IPS-20b (cell line): ENCODE data around the gene NTSR1.

Experiments used
- H3K27ac ChIP-seq: one replicate; pipeline ENCODE4 v1.5.1; 2013; ENCODE audit warnings: low read length
- H3K27me3 ChIP-seq: 2 replicates; pipeline ENCODE4 v1.6.1; 2013; ENCODE audit warnings: mild to moderate bottlenecking, low read length, inconsistent platforms; ENCODE audit not compliant: insufficient read depth
- H3K36me3 ChIP-seq: 2 replicates; pipeline ENCODE4 v1.6.1; 2013; ENCODE audit warnings: low read depth, mild to moderate bottlenecking, inconsistent platforms, low read length, moderate library complexity; ENCODE audit not compliant: insufficient read depth
- H3K4me1 ChIP-seq: 2 replicates; pipeline ENCODE4 v1.6.1; 2013; ENCODE audit warnings: mild to moderate bottlenecking, control low read depth, inconsistent platforms, low read length, moderate library complexity; ENCODE audit not compliant: insufficient read depth
- H3K4me3 ChIP-seq: 2 replicates; pipeline ENCODE4 v1.5.1; 2013; ENCODE audit warnings: mild to moderate bottlenecking, low read length, inconsistent platforms
- H3K9ac ChIP-seq: 2 replicates; pipeline ENCODE4 v1.6.1; 2013; ENCODE audit warnings: low read depth, mild to moderate bottlenecking, inconsistent platforms, low read length, moderate library complexity
- H3K9me3 ChIP-seq: 2 replicates; pipeline ENCODE4 v1.6.1; 2013; ENCODE audit warnings: mild to moderate bottlenecking, low read depth, low read length, inconsistent platforms; ENCODE audit not compliant: insufficient read depth

The NTSR1 gene

DNA sequence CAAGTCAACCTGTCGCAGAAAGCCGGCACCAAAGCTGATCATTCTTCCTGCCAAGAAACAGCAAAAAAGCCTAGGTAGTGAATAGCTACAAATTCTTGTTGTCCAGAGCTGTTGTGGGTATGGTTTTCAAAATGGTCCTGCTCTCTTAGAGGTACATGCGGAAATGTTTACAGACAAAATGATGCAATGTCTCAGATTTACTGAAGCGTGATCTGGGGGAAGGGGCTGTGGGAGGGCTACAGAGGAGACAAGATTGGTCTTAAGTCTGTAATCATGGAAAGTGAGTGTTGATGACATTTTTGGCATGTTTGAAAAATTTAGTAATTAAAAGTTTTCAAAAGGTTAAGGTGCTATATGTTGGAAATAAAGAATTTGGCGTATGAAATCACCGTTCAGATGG, 6.2 kb downstream of the NTSR1 start:
- Histone ChIP-seq H3K9me3 (no peaks in the 10 kb centered on the region), H3K4me1 (no peaks in the 10 kb centered on the region), H3K36me3 (no peaks in the 10 kb centered on the region), H3K4me3 (no peak overlapping the region), H3K27me3 (peaks cover 27% of the 10 kb centered on the region), H3K27ac (no peak overlapping the region), H3K9ac (no peak overlapping the region)

DNA sequence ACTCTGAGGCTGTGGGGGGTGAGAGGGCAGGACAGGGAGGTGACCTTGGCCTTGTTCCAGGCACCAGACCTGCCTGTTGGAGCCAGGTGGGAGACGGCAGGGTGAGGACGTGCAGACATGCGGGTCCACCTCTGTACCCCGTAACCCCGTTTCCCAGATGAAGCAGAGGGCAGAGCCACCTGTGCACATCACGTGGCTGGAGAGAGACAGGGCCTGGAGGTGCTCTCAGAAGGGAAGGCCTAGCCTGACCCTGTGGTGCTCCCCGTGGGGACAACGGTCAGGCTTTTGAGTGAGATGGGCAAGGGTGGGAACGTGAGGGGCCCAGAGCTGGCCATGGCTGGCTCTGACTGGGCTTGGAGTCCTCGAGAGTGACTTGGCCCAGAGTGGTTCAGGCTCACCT, 6.6 kb downstream of the NTSR1 start:
- Histone ChIP-seq H3K27me3 (peaks cover 23% of the 10 kb centered on the region), H3K9me3 (peaks cover under 1% of the 10 kb centered on the region; the same call in 1 of the 2 replicates), H3K36me3 (no peaks in the 10 kb centered on the region), H3K9ac (no peak overlapping the region), H3K4me3 (no peak overlapping the region), H3K4me1 (no peaks in the 10 kb centered on the region), H3K27ac (no peak overlapping the region)

DNA sequence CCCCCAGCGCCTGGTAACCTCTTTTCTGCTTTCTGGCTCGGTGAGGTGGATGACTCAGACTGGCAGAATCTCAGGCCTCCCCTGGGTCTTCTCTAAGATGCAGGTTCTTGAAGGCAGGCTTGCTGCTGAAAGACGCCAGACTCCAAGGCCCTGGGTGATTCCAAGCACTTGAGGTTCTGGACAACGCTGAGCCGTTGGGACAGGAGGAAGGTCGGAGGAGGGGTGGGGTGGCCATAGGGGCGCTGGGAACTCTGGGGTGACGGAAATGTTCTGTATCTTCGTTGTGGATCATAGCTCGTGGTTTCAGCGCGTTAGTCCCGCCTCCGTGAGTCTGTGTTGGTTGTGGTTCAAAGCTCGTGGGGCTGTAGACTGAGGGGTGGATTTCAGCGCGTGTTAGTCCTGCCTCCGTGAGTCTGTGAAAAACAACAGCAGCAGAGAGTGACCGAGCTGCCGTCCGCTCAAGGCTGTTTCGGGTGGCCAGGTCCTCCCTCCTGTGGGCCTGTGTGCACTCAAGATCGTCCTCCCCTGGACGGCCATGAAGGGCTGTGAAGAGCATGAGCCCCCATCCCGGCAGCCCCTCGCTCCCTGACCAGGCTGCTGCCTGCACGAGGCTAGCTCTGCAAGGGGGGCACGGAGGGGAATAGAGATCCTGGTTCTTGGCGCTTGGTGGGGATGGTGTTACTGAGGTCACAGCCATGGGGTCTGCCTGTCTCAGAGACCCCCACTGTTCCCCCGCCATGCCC, 7.7 kb downstream of the NTSR1 start:
- Histone ChIP-seq H3K27me3 (peaks cover 12% of the 10 kb centered on the region; the same call in 1 of the 2 replicates), H3K36me3 (no peaks in the 10 kb centered on the region), H3K4me3 (no peak overlapping the region), H3K27ac (no peak overlapping the region), H3K4me1 (no peaks in the 10 kb centered on the region), H3K9ac (no peak overlapping the region), H3K9me3 (peaks cover 12% of the 10 kb centered on the region)

DNA sequence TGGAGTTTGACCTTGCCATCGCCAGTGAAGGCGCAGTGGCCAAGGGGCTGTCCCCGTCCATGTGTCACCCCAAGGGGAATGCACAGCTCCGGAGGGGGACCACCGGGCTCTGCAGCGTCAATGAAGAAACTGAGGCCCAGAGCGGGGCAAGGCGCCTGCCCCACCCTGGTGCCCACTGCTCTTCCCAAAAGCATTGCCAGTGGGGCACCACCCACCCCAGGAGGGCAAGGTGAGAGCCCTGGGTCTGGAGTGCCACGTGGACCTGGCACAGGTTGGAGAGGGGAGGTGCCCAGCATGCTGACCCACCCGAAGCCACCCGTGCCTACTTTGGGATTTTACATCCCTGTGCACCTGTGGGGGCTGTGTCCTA, 8.3 kb downstream of the NTSR1 start:
- Histone ChIP-seq H3K27ac (no peak overlapping the region), H3K9me3 (peaks cover 18% of the 10 kb centered on the region), H3K36me3 (no peaks in the 10 kb centered on the region), H3K4me3 (no peak overlapping the region), H3K9ac (no peak overlapping the region), H3K27me3 (peaks cover 12% of the 10 kb centered on the region; the same call in 1 of the 2 replicates), H3K4me1 (no peaks in the 10 kb centered on the region)

DNA sequence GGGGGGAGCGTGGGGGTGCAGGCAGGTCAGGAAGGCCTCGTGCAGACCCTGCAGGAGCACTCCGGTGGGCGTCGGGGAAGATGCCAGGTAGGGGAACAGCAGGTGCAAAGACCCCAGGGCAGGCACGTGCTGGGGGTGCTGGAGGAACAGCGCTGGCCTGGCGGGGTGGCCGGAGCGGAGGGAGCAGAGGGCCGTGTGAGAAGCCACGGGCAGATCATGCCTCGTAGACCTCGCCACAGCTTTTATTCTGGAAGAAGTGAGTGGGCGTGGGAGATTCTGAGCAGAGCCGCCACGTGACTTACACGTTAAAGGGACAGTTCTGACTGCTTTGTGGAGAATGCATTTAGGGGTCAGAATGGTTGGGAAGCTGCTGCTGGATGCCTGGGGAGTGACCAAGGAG, 9.3 kb downstream of the NTSR1 start:
- Histone ChIP-seq H3K36me3 (no peaks in the 10 kb centered on the region), H3K27ac (no peak overlapping the region), H3K4me1 (no peaks in the 10 kb centered on the region), H3K9me3 (peaks cover 19% of the 10 kb centered on the region), H3K9ac (no peak overlapping the region), H3K4me3 (no peak overlapping the region), H3K27me3 (peaks cover 12% of the 10 kb centered on the region; the same call in 1 of the 2 replicates)

DNA sequence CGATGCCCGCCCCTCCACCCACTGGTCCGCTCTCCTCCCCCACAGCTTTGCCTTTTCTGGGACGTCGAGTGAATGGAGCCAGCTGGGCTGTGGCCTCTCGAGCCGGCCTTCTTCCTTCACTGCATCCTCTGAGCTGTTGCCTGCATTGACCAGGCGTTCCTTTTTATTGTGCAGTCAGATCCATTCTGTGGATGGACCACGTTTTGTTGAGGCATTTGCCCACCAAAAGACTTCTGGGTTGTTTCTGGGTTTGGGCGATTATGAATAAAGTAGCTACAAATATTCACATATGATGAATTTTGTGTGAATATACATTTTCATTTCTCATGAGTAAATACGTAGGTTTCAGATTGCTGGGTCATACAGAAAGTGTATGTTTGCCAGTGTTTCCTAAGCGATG, 9.9 kb downstream of the NTSR1 start:
- Histone ChIP-seq H3K36me3 (no peaks in the 10 kb centered on the region), H3K9ac (no peak overlapping the region), H3K27ac (no peak overlapping the region), H3K4me3 (no peak overlapping the region), H3K9me3 (peaks cover 19% of the 10 kb centered on the region), H3K4me1 (no peaks in the 10 kb centered on the region), H3K27me3 (peaks cover 7% of the 10 kb centered on the region; the same call in 1 of the 2 replicates)

DNA sequence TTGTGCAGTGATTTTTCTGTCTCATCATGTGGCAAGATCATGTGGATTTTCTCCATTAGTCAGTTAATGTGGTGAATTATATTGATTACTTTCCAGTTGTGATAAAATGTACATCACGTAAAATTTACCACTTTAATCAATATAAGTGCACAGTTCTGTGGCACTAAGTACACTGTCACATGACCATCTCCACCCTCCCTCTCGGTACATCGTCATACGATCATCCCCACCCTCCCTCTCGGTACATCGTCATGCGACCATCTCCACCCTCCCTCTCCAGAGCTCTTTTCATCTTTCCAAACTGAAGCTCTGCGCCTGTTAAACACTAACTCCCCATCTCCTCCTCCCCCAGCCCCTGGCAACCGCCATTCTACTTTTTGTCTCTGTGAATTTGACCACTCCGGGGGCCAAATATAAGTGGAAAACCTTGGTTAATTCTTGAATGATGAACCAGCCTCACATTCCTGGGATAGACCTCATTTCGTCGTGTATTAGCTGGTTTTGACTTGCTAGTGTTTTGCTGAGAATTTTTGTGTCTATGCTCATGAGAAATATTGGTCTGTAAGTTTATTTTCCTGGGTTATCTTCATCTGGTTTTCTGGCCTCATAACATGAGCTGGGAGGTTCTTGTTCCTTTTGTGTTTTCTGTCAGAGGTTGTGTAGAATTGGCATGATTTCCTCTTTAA, 10.8 kb downstream of the NTSR1 start:
- H3K27ac ChIP-seq = no peak overlapping the region
- H3K36me3 ChIP-seq = no peaks in the 10 kb centered on the region
- H3K4me3 ChIP-seq = no peak overlapping the region
- no peaks in the 10 kb centered on the region for H3K4me1 ChIP-seq
- H3K27me3 ChIP-seq = peaks cover 4% of the 10 kb centered on the region; the same call in 1 of the 2 replicates
- no peak overlapping the region for H3K9ac ChIP-seq
- H3K9me3 ChIP-seq = peaks cover 19% of the 10 kb centered on the region

DNA sequence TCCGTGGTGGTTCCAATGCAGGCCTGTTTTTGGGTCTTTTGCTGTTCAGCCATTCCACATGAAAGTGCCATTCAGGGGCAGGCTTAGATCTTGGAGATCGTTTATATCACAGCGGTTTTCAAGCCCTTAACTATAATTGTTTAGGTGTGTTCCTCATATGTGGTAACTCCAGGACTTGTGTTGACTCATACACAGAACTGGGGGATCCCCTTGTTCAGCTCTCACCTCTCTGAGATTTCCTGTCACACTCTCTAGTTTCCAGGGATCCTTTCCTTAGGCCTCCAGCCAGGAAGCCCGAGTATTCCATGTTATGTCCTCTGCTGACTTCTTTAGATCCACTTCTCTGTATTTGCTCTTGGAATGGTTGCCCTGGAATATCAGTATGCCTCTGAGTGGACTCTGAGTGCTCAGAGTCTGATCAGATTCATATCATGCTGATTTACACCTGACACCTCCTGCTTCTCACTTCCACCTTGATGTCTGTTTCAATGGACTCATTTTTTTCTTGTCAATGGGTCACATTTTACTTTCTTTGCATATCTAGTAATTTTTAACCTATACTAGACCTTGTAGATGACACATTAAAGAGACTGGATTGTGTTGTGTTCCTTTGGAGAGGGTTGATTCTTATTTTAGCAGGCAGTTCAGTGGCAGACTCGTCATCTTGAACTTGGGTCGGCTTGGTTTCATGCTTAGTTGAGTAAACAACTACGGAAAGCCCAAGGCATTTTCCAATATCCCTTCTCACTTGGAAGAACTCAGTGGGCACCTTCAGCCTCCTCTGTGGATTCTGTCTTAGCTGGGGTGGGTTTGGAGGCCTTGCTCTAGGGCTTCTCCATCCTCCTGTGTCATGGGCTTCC, 13.1 kb downstream of the NTSR1 start:
- Histone ChIP-seq H3K9me3 (peaks cover 19% of the 10 kb centered on the region), H3K9ac (no peak overlapping the region), H3K36me3 (no peaks in the 10 kb centered on the region), H3K4me3 (no peak overlapping the region), H3K27ac (no peak overlapping the region), H3K27me3 (no peaks in the 10 kb centered on the region; the same call in 1 of the 2 replicates), H3K4me1 (no peaks in the 10 kb centered on the region)

DNA sequence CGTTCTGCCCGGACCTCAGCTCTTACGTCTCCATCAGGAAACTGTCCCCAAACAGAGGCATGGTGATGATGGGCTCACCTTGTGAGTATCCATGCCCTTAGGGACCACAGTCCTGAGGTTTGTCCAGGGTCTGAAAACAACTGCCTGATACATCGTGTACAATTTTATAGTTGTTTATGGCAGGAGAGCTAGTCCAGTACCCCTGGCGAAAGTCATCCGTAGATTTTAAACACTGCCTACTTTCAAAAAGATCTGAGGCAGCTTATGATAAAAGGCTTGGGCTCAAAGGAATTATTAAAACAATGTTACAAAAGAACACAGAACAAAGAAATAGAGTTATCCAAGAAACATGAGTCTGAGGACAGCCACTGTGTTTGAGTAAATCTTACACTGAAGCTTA, 14.0 kb downstream of the NTSR1 start:
- no peak overlapping the region for H3K4me3 ChIP-seq
- H3K9me3 ChIP-seq = peaks cover 19% of the 10 kb centered on the region
- no peaks in the 10 kb centered on the region for H3K4me1 ChIP-seq
- H3K9ac ChIP-seq = no peak overlapping the region
- no peak overlapping the region for H3K27ac ChIP-seq
- no peaks in the 10 kb centered on the region; the same call in 1 of the 2 replicates for H3K27me3 ChIP-seq
- H3K36me3 ChIP-seq = no peaks in the 10 kb centered on the region

DNA sequence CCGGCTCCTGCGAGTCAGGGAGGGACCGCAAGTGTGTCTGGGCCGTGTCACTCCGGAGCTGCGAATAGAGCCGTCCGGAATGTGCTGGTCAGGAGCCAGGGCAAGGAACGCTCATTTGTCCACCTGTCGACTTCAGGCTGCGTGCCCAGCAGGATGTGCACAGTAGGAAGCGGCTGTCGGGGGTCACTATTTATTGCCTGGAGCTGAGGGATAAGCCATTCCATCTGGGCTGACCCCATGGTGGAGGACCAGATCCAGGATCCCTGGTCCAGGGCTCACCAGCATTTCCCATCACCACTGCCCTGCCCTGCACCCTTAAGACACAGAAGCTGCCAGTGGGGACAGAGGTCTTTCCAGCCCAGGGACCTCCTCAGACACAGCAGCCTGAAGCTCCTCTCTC, 14.7 kb downstream of the NTSR1 start:
- no peaks in the 10 kb centered on the region; the same call in 1 of the 2 replicates for H3K27me3 ChIP-seq
- no peaks in the 10 kb centered on the region for H3K4me1 ChIP-seq
- no peak overlapping the region for H3K4me3 ChIP-seq
- H3K27ac ChIP-seq = no peak overlapping the region
- H3K36me3 ChIP-seq = no peaks in the 10 kb centered on the region
- no peak overlapping the region for H3K9ac ChIP-seq
- H3K9me3 ChIP-seq = peaks cover 19% of the 10 kb centered on the region

DNA sequence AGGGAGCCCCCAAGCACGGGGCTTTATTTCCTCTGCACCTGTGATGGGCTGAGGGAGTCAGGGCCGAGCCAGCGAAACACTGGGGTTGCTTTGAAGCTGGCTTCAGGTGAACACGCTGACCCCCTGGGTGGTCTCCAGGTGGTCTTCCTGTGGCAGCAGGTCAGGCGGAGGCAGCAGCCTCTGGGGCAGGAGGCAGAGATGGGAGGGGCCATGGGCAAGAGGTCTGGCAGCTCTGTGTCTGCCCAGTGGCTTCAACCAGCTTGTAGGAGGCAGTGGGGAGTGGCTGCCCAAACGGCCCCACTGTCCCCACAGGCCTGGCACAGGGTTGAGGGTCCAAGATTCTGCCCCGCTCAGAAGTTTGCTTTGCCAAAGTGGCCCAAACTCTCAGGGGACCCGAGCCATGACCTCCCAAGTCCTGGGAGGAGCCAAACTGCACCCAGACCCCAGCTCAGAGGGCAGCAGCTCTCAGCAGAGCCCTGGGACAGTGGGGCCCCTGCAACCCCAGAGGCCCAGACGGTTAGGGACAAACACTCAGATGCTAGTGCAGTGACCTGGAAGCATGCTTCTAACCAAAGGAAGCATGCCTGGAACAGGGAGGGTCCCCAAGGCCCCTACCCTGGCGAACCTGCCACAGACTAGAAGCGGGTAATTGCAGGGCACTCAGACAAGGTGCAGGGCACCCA, 15.3 kb downstream of the NTSR1 start:
- Histone ChIP-seq H3K9ac (no peak overlapping the region), H3K36me3 (no peaks in the 10 kb centered on the region)

More for the DNA sequence above, 15.3 kb downstream of the NTSR1 start:
- Histone ChIP-seq H3K27ac (no peak overlapping the region), H3K9me3 (peaks cover 19% of the 10 kb centered on the region), H3K4me1 (no peaks in the 10 kb centered on the region), H3K4me3 (no peak overlapping the region), H3K27me3 (no peaks in the 10 kb centered on the region; the same call in 1 of the 2 replicates)
